Measurements from ENCODE around the gene FOXRED1.

Gene FOXRED1

GRCh38 chr11:126317756-126318573 is 49.0 kb downstream of the FOXRED1 start:
- no peak overlapping the region for H3K4me3 ChIP-seq (ENCODE audit: low read depth, low read length)
- no peaks in the 10 kb centered on the region for H3K36me3 ChIP-seq (ENCODE audit: control insufficient read depth, insufficient read depth, low read length)
- H3K9me3 ChIP-seq (ENCODE audit: control insufficient read depth, insufficient read depth, low read length) = no peaks in the 10 kb centered on the region
- H3K27me3 ChIP-seq (ENCODE audit: control insufficient read depth, insufficient read depth, low read length) = no peaks in the 10 kb centered on the region
- no peaks in the 10 kb centered on the region for H3K4me1 ChIP-seq (ENCODE audit: control insufficient read depth, insufficient read depth, low read length)
- H3K9ac ChIP-seq (ENCODE audit: low read depth, low read length) = no peak overlapping the region

DNA sequence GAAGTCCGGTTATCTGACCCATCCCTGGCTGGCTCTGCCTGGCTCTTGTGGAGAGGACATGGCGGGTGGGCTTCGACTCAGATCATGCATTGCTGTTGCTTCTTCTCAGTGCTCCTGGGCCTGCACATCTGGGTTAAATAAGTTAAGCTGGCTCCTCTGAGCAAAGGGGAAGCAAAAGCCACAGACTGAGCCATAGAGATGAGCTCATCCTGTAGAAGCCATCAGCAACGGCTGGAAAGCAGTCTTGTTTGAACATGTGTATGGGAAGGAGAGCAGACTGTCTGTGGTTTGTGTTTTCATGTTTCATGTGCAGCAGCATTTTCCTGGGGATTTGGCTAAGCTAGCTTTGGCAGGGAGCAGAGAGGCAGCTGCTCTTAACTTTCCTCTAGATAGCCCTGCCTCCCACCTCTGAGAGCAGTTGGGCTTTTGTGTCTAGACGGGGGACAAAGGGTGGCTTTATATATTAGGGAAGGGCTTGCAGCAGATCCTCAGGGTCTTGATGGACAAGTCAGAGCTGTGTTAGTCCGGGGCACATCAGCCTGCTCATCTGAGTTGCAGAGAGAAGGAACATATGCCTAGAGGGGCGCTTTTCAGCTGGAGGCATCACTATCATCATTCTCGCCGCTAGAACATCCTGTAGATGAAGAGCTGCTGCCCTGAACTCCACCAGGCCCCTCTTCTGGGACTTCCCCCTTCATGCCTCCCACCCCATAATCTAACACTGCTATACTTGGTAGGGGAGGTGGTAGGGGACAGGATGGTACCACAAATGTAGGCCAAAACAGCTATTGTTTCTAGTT is 49.8 kb downstream of the FOXRED1 start:
- no peaks in the 10 kb centered on the region for H3K9me3 ChIP-seq (ENCODE audit: control insufficient read depth, insufficient read depth, low read length)
- H3K4me1 ChIP-seq (ENCODE audit: control insufficient read depth, insufficient read depth, low read length) = no peaks in the 10 kb centered on the region
- no peak overlapping the region for H3K4me3 ChIP-seq (ENCODE audit: low read depth, low read length)
- H3K9ac ChIP-seq (ENCODE audit: low read depth, low read length) = no peak overlapping the region
- H3K27me3 ChIP-seq (ENCODE audit: control insufficient read depth, insufficient read depth, low read length) = no peaks in the 10 kb centered on the region
- no peaks in the 10 kb centered on the region for H3K36me3 ChIP-seq (ENCODE audit: control insufficient read depth, insufficient read depth, low read length)

GRCh38 chr11:126319374-126319740 is 50.4 kb downstream of the FOXRED1 start:
- no peaks in the 10 kb centered on the region for H3K4me1 ChIP-seq (ENCODE audit: control insufficient read depth, insufficient read depth, low read length)
- no peaks in the 10 kb centered on the region for H3K36me3 ChIP-seq (ENCODE audit: control insufficient read depth, insufficient read depth, low read length)
- no peaks in the 10 kb centered on the region for H3K27me3 ChIP-seq (ENCODE audit: control insufficient read depth, insufficient read depth, low read length)
- H3K9ac ChIP-seq (ENCODE audit: low read depth, low read length) = no peak overlapping the region
- H3K9me3 ChIP-seq (ENCODE audit: control insufficient read depth, insufficient read depth, low read length) = no peaks in the 10 kb centered on the region
- H3K4me3 ChIP-seq (ENCODE audit: low read depth, low read length) = no peak overlapping the region

DNA sequence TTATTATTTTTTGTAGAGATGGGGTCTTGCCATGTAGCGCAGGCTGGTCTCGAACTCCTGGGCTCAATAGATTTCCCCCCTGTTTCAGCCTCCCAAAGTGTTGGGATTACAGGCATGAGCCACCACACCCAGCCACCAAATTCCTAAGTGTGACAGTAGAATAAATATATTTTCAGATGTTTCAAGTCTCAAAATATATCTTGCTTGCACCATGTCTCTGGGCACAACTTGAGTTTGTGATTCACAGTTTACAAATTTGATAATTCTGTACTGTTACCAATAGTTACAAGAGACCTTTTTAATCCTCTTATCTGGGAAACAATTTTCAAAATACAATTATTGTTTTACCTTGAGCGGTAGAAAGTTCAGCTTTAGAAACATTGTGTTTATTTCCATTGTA is 54.0 kb downstream of the FOXRED1 start:
- Histone ChIP-seq H3K27me3 (ENCODE audit: control insufficient read depth, insufficient read depth, low read length) (no peaks in the 10 kb centered on the region), H3K9me3 (ENCODE audit: control insufficient read depth, insufficient read depth, low read length) (no peaks in the 10 kb centered on the region), H3K36me3 (ENCODE audit: control insufficient read depth, insufficient read depth, low read length) (no peaks in the 10 kb centered on the region), H3K9ac (ENCODE audit: low read depth, low read length) (no peak overlapping the region), H3K4me1 (ENCODE audit: control insufficient read depth, insufficient read depth, low read length) (no peaks in the 10 kb centered on the region), H3K4me3 (ENCODE audit: low read depth, low read length) (no peak overlapping the region)

DNA sequence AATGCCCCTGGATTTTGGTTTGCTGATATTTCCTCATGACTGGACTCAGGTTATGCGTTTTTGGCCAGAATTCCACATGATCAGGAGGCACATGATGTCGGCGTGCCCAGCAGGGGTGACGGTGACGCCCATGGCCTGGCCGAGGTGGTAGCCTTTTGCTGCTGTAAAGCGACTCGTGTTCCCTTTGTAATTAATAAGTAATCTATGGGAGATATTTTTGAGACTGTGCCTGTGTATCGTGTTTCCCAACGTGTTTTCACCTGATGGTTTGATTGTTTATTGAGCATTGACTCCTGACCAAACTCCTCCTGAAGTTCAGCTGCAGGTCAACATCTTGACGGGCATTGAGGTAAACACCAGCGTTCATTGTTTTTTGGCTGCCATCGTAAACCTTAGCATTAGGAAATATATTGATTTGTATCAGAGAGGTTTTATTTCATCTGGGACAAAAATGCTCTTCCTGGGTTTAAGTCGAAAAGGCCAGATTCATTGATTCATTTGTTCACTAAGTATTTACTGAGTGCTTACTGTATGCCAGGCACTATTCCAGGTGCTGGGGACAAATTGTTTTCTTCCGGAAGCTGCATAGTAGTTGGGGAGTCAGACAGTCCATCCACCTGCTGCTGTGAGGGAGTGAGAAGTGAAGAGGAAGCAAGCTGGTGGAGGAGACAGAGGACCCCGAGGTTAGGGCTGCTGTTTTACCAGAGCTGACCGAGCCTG is 58.5 kb downstream of the FOXRED1 start:
- Histone ChIP-seq H3K4me1 (ENCODE audit: control insufficient read depth, insufficient read depth, low read length) (no peaks in the 10 kb centered on the region), H3K36me3 (ENCODE audit: control insufficient read depth, insufficient read depth, low read length) (no peaks in the 10 kb centered on the region), H3K9me3 (ENCODE audit: control insufficient read depth, insufficient read depth, low read length) (no peaks in the 10 kb centered on the region), H3K9ac (ENCODE audit: low read depth, low read length) (no peak overlapping the region), H3K4me3 (ENCODE audit: low read depth, low read length) (no peak overlapping the region), H3K27me3 (ENCODE audit: control insufficient read depth, insufficient read depth, low read length) (no peaks in the 10 kb centered on the region)
